HCT116 (cell line): ENCODE data around the gene RAB1A.

ENCODE experiments used
- EZH2phosphoT487 ChIP-seq: fragments of 200-600 bp; IDR thresholded peaks from 2 replicates; pipeline ENCODE4 v1.6.1; 2018; ENCODE audit warnings: antibody characterized with exemption, borderline replicate concordance
- POLR2A ChIP-seq: IDR thresholded peaks from 2 replicates; pipeline ENCODE4 v1.7.0; 2011; ENCODE audit warnings: borderline replicate concordance; ENCODE audit not compliant: insufficient read depth, insufficient read length; ENCODE audit errors: extremely low read depth
- POLR2AphosphoS5 ChIP-seq: IDR thresholded peaks from 2 replicates; pipeline ENCODE4 v1.6.1; 2011; ENCODE audit warnings: mild to moderate bottlenecking, low read depth, low read length, moderate library complexity
- RAD21 ChIP-seq: IDR thresholded peaks from 2 replicates; pipeline ENCODE4 v1.6.1; 2012; ENCODE audit warnings: low read depth, mild to moderate bottlenecking
- SP1 ChIP-seq: IDR thresholded peaks from 2 replicates; pipeline ENCODE4 v1.6.1; 2012; ENCODE audit warnings: low read depth
- TCF7L2 ChIP-seq: IDR thresholded peaks from 2 replicates; pipeline ENCODE4 v1.7.0; 2011; ENCODE audit warnings: borderline replicate concordance, inconsistent platforms; ENCODE audit not compliant: insufficient read depth, insufficient read length; ENCODE audit errors: extremely low read depth
- YY1 ChIP-seq: IDR thresholded peaks from 2 replicates; pipeline ENCODE4 v1.6.1; 2011; ENCODE audit warnings: low read length, low read depth, moderate library complexity, mild to moderate bottlenecking; ENCODE audit not compliant: insufficient replicate concordance; ENCODE audit errors: extremely low read depth
- ZFX ChIP-seq: fragments of 450-650 bp; IDR thresholded peaks from 2 replicates; pipeline ENCODE4 v1.6.1; 2017
- ZNF274 ChIP-seq: fragments of 200-500 bp; sonication (Bioruptor generic); IDR thresholded peaks from 2 replicates; pipeline ENCODE4 v1.6.1; 2014; ENCODE audit warnings: mild to moderate bottlenecking, low read depth, low read length, inconsistent platforms
- TF ChIP-seq, protein P1 (sequence below), 3 experiments: fragments of 200-600 bp in 1 of 3; sonication (generic) in 1 of 3; IDR thresholded peaks in 2 of 3; conservative IDR thresholded peaks in 1 of 3; 2 replicates each; pipeline ENCODE4 v1.5.1; 2012 to 2017; ENCODE audit warnings: low read depth in 2 of 3, low read length in 2 of 3, antibody characterized with exemption in 1 of 3, borderline replicate concordance in 1 of 3, control low read depth in 1 of 3, mild to moderate bottlenecking in 1 of 3, mixed read lengths in 1 of 3, mixed run types in 1 of 3, moderate library complexity in 1 of 3; ENCODE audit not compliant: insufficient read depth in 1 of 3
- TF ChIP-seq, protein P2 (sequence below): IDR thresholded peaks from 2 replicates; pipeline ENCODE4 v1.6.1; 2012; ENCODE audit warnings: low read depth
- TF ChIP-seq, protein P3 (sequence below): IDR thresholded peaks from 2 replicates; pipeline ENCODE4 v1.6.1; 2012

GRCh38 chr2:65129286-65129825, 550 bp downstream of the RAB1A start:
- TF ChIP-seq EZH2phosphoT487 (no peak), YY1 (no peak), ZNF274 (no peak), TCF7L2 (no peak), SP1 (no peak), POLR2A (no peak), ZFX (0 out of 2 replicates have a peak, but pooled peaks have one; percentile 30), POLR2AphosphoS5 (no peak), RAD21 (no peak)
- TF ChIP-seq, protein P1, sequence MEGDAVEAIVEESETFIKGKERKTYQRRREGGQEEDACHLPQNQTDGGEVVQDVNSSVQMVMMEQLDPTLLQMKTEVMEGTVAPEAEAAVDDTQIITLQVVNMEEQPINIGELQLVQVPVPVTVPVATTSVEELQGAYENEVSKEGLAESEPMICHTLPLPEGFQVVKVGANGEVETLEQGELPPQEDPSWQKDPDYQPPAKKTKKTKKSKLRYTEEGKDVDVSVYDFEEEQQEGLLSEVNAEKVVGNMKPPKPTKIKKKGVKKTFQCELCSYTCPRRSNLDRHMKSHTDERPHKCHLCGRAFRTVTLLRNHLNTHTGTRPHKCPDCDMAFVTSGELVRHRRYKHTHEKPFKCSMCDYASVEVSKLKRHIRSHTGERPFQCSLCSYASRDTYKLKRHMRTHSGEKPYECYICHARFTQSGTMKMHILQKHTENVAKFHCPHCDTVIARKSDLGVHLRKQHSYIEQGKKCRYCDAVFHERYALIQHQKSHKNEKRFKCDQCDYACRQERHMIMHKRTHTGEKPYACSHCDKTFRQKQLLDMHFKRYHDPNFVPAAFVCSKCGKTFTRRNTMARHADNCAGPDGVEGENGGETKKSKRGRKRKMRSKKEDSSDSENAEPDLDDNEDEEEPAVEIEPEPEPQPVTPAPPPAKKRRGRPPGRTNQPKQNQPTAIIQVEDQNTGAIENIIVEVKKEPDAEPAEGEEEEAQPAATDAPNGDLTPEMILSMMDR (IDR thresholded peaks at IDR 0.05 in 2 of 3, conservative IDR thresholded peaks at IDR 0.05 in 1 of 3; ENCODE audit: borderline replicate concordance in 1 of 3, insufficient read depth in 1 of 3, low read depth in 2 of 3, low read length in 2 of 3) = no peak
- TF ChIP-seq, protein P2, sequence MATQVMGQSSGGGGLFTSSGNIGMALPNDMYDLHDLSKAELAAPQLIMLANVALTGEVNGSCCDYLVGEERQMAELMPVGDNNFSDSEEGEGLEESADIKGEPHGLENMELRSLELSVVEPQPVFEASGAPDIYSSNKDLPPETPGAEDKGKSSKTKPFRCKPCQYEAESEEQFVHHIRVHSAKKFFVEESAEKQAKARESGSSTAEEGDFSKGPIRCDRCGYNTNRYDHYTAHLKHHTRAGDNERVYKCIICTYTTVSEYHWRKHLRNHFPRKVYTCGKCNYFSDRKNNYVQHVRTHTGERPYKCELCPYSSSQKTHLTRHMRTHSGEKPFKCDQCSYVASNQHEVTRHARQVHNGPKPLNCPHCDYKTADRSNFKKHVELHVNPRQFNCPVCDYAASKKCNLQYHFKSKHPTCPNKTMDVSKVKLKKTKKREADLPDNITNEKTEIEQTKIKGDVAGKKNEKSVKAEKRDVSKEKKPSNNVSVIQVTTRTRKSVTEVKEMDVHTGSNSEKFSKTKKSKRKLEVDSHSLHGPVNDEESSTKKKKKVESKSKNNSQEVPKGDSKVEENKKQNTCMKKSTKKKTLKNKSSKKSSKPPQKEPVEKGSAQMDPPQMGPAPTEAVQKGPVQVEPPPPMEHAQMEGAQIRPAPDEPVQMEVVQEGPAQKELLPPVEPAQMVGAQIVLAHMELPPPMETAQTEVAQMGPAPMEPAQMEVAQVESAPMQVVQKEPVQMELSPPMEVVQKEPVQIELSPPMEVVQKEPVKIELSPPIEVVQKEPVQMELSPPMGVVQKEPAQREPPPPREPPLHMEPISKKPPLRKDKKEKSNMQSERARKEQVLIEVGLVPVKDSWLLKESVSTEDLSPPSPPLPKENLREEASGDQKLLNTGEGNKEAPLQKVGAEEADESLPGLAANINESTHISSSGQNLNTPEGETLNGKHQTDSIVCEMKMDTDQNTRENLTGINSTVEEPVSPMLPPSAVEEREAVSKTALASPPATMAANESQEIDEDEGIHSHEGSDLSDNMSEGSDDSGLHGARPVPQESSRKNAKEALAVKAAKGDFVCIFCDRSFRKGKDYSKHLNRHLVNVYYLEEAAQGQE = no peak
- TF ChIP-seq, protein P3, sequence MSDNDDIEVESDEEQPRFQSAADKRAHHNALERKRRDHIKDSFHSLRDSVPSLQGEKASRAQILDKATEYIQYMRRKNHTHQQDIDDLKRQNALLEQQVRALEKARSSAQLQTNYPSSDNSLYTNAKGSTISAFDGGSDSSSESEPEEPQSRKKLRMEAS = no peak
